SHP77 treated with DMSO at 0.1 percent for 48 hours (cell line): Measurements from ENCODE around the gene CORO6.
A peak's percentile ranks its signal among the peaks of the same experiment; 100 is the strongest.

Experiments used
- DNase-seq: peaks from one replicate; lab custom pipeline; 2025; lab: John Stamatoyannopoulos, UW

CORO6 gene

DNA sequence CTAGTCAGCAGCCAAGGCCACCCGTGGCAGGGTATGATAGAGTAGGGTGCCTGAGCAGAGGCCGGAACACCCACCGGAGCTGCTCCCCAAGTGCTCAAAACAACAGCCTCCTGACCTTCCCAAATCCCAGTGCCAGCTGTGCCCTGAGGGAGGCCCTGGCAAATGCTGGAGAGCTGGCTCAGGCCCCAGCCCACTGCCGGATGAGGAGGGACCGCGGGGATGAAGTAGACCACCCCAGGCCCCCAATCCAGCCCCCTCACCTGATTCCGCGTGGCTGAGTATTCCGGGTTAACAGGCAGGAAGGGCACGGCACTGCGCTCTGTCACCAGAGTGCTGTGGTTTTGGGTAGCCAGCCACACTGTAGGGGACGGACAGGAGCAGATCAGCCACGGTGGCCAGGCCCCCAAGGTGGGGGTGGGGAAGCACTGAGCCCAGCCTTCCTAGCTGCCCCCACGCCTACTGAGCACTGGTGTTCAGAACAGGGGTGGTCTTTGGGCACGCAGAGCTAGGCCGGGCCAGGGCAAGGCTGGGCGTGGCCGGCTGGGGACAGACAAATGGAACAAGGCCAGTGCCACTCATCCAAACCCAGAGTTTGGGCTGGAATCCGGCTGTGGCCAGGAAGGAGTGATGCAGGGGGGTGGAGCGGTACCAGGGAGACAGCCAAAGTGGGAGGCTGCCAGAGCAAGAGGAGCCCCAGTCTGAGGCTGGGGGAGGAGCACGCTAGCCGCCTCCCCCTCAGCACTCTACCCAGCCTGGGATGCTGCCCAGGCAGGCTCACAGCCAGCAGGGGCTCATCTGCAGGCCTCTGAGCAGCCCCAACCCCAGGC lies 45.1 kb downstream of the CORO6 start:
- DNase-seq = no peak

DNA sequence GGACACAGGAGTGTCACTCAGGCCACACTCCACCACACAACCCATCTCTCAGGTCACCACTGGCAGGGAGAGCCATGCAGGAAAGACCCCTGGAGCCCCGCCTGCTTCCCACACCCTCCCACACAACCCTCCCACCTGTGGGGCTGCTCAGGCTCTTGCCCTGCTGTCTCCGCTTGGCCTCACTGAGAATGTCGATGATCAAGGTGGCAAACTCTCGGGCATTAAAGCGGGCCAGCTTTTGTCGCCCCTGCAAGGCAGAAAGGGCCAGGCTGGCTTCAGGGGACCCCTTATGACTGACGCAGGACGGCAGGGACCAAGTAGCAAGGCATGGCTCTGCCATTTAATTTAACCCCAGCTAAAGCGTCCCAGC lies 45.7 kb downstream of the CORO6 start:
- DNase-seq = no peak

DNA sequence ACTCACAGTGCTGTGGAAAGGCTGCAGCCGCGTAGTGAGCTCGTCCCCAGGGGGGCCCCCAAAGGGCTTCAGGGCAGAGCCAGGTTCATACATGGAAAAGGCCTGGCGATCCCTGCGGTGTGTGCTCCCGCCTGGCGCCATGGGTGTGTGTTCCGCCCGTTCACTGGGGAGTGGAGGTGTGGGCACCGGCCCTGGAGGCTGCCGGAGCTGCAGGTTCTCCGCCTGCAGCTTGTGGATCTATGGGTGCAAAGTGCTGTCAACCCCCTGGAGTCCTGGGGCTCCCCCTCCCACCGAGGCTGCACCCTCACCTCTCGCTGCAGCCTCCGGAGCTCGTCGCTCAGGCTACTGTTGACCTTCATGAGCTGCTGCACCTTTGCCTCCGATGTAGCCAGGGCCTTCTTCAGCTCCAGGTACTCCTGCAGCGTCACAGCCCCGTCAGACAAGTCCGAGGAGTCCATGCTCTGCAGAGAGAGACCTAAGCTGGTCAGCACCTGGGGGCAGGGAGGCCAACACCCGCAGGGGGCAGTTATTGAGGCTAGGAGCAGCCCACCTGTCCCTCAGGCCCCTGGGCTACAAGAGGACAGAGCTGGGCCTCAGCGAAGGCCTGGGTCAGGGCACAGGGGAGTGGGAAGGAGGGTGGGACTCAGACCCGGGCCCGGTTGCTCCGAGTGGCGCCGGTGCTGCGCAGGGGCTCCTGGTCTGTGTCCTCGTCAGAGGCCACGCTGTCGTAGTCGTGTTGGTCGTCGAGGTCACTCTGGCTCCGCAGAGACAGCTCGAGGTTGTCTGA lies 46.3 kb downstream of the CORO6 start:
- no peak for DNase-seq

DNA sequence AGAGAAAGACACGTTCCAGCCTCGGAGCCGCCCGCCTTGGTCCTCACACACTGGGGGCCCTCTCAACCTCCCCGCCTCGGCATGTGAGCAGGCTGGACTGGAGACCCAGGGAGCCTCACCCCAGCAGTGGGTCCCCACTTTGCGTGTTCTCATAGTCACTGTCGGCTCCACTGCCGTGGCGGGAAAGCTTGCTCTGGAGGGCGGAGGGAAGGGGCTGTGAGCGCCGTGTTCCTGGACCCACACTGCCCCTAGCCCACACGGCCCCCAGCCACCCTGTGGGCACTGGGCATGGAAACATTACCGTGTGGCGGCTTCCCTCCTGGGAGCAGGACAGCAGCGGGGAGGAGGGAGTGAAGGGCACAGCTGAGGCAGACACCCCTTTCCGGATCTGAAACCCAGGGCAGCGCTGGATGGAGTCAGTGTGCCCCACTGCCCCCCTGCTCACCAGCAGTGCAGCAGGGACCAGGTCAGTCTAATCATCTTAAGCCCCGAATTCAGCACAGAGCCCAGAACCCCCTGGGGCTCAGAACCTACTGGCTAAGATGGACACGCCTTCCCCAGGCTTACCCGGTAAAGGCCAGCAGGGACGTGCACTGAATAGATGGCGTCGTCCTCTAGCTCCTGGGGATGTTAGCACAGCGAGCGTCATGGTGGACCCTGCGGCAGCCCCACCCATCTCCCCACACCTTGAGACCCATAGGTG lies 47.0 kb downstream of the CORO6 start:
- DNase-seq = no peak

DNA sequence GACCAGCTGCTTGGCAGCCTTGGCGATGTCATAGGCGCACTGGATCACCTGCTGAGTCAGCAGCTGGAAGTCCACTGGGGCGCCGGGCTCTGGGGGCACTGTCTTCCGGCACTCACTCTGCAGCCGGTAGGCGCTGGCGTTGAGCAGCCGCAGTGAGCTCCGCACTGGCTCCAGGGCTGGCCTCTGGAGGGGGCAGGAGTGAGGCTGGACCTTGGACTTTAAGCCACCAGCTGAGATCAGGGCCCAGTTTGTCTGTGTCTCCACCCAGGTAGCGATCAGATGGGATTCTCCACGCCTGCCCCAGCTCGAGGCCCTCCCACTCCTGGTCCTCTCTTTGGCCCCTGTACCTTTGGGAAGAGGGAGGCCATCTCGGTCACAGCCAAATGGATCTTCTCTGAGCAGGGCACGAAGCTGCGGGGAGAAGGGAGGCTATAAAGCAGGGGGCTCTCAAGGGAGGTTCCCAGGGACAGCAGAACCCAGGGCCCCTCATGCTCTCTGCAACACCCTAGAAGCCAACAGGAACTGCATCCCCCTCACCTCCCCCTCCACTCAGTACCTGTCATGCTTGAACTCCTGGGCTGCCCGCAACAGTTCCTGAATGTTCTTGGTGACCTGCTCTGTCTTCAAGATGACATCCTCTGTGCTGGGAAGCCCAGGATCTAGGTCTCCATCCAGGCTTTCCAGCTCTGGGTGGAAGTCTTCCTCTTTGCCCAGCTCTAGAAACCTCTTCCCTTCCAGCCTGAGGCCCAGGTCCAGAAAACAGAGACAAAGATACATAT lies 47.8 kb downstream of the CORO6 start:
- no peak for DNase-seq

DNA sequence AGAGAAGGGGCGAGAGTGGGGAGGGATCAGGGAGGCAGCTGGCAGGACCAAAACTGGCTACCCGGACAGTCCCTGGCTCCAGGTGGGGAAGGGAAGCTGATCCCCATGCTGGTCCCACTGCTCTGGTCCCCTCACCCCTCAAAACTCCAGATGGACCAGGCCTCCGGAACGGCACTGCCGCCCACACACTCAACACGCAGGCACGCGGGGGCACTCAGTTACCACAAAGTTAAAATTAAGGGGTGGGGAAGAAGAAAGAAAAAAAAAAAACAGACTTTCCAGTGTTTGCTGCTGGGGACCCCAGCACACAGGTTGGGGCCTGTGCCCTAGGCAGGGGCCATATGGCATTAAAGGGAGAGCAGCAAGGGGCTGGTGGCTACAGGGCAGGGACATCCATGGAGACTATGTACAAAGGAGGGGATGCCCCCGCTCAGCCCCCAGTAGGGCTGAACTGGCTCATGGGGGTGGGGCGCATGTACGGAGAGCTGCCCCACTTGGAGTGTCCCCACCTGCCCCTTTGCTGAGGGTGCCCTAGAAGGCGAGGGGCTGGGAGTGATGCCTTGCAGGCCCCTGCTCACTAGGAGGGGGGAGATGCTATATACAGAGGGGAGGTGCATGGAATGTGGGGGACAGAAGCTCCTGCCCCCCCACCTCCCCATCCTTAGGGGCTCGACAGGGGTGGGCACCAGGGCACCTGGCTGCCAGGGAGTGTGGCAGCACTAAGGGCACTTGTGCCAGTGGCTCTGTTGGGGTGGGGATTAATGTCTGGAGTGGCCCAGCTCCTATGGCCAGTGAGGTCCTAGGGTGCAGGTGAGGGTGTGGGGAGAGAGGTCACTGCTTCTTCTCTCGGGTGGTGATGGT lies 48.6 kb downstream of the CORO6 start:
- no peak for DNase-seq

DNA sequence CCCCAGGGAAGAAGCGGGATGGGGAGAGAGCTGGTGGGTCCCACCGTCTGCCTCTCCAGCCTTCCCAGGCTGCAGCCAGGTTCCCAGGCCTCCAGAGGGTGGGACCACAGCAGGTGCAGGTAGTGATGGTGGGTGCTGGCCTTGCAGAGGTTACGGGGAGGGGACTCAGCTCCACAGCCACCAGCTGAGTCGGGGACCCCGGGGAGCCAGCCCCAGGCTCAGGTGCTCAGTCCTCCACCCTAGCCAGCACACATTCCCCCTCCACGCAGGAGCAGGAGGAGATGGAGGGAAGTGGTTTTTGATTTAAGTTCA lies 49.2 kb downstream of the CORO6 start:
- no peak for DNase-seq

DNA sequence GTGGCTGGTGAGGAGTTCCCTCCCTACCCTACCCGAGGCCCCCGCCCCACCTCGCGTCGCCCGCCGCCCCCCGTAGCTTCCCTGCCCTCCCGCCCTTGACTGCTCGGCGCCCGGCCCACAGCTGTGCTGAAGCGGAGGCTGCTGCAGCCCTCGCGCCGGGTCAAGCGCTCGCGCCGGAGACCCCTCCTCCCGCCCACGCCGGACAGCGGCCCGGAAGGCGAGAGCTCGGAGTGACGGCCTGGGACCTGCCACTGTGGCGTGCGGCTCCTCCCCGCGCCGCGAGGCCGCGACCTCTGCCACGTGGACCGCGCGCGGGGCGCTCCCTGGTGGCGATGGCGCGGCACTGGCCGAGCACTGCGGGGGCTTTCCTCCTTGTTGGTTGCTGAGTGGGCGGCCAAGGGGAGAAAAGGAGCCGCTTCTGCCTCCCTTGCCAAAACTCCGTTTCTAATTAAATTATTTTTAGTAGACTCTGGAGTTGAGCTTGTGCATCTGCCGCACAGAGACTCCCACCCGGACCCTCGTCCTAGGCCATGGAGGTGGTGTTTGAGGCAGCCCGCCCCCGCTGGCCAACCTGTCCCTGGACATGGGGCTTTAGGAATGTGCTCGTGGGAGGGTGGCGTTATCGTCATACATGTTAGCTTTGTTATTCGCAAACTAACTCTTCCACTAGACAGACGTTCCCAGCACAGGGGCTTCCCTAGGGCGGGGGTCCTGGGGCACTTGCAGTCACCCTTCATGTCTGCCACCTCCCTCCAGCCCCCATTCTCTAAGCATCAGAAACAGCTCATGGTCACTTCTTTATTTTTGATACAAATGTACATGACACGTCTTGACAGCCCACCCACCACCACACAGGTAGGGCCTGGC lies 49.8 kb downstream of the CORO6 start:
- no peak for DNase-seq

DNA sequence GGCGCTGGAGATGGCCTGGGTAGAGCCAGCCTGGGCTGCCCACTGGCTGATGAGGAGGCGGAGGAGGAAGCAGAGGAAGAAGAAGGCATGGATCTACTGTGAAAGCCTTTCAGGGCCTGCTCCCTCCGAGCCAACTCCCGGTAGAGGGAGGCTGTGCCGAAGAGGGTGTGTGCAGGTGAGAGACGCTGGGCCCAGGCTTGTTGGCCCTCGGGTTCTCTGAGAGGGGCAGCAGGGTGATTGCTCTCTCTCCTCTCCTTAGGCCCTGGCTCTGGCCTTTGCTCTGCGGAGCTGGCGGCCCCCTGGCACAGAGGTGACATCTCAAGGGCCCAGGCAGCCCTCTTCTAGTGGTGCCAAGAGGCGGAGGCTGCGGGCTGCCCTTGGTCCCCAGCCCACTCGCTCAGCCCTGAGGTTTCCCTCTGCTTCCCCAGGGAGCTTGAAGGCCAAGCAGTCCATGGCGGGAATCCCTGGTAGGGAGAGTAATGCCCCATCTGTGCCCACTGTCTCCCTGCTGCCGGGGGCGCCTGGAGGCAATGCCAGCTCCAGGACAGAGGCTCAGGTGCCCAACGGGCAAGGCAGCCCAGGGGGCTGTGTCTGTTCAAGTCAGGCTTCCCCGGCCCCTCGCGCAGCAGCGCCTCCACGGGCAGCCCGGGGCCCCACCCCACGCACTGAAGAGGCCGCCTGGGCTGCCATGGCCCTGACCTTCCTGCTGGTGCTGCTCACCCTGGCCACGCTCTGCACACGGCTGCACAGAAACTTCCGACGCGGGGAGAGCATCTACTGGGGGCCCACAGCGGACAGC lies 50.6 kb downstream of the CORO6 start:
- DNase-seq = no peak

DNA sequence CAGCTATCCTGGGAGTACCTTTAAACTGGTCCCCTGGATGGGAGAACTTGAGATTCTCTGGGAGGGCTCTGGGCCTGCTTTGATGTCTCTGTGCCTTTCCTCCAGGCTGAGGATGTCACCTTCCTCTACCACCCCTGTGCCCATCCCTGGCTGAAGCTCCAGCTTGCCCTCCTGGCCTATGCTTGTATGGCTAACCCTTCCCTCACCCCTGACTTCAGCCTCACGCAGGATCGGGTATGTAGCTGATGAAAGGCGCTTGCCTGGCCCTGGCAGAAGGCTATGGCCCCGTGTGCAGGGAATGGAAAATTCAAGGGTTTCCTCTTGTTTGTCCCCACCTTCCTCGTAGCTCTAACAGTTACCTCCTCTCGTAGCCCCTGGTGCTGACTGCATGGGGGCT lies 51.2 kb downstream of the CORO6 start:
- no peak for DNase-seq

DNA sequence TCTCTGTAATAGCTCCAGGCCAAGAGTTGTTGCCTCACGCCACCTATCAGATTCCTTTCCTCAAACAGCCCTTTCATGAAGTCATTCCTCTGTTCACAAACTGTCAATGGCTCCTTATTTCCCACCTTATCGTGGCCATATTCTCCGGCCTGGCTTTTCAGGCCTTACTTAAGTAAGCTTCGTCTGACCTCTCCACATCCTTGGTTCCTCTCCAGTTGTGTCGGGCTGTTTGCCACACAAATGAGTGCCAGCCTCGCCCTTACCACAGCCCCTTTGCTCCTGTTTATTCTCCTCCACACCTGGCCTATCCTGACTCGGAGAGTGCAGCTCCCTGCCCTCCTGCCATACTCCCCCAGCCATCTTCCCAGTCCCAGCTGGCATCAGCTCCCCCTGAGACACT lies 52.2 kb downstream of the CORO6 start:
- DNase-seq = no peak

DNA sequence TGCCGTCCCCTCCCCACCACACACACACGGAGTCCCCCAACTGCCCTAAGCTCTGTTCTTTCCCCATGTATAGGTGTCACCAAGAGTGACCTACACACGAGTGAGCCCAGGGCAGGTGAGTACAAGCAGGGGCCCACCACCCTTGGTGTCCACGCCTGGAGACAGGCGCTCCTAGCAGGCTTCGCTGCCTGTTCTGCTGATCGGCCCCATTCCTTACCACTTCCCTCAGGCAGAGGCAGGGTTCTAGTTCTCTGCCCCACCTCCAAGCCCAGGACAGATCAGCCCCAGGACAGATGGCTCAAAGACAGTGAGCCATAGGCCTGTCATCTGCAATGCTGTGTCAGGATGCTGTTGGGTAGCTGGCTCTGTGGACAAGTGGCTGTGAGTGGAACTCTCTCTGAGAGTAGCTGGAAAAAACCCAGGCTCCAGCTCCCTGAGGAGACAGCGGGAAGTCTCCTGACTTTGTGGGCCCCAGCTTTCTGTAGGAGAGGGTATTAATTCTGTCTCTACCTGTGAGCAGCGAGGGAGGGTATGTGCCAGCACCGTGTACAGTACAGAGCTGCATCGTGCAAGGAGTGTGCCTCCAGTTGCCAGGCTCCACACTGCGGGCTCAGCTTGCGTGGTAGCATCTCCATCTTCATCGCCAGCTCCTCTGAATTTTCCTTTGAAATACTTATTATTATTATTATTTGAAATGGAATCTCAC lies 53.3 kb downstream of the CORO6 start:
- DNase-seq = no peak

DNA sequence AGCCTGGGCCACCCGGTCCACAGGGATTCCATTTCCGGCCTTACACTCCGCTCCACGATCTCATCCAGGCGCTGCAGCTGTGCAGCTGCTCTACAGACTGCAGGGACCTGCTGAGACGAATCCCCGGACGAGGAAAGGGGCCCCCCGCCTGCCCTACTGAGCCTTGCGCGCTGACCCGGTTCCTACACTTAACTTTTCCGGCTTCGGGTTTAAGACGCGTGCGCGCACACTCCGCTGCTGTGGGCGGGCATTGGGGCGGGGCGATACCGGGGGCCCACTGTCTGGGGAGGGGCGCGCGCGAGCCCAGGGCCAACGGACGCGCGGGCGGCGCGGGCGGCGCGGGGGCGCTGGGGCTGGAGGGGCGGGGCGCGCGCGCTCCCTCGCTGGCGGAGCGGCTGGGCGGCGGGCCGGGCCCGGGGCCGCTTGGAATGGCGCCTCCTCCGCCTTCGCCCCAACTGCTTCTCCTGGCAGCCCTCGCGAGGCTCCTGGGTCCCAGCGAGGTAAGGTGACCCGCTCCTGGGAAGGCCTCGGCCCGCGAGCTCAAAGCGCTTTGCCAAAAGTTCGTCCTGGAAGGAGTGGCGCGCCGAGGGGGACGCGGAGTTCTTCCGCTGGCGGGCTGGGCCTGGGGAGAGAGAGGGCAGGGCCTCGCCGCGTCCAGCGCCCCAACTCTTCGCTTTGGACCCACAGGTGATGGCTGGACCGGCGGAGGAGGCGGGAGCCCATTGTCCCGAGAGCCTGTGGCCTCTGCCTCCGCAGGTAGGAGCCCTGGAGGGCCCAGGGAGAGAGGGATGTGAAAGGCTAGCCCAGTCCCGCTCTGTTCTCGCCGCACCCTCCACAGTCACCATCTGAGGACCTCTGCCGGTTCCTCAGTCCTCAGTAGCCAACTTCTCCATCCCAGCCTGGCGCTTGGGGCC lies 54.1 kb downstream of the CORO6 start, which contains the start of gene TP53I13:
Gene TP53I13 (plus strand): TSS at position 371 of the 914 bp plus-strand sequence. CDS start 58 bp downstream, at position 429.
- DNase-seq = peak; percentile 35

DNA sequence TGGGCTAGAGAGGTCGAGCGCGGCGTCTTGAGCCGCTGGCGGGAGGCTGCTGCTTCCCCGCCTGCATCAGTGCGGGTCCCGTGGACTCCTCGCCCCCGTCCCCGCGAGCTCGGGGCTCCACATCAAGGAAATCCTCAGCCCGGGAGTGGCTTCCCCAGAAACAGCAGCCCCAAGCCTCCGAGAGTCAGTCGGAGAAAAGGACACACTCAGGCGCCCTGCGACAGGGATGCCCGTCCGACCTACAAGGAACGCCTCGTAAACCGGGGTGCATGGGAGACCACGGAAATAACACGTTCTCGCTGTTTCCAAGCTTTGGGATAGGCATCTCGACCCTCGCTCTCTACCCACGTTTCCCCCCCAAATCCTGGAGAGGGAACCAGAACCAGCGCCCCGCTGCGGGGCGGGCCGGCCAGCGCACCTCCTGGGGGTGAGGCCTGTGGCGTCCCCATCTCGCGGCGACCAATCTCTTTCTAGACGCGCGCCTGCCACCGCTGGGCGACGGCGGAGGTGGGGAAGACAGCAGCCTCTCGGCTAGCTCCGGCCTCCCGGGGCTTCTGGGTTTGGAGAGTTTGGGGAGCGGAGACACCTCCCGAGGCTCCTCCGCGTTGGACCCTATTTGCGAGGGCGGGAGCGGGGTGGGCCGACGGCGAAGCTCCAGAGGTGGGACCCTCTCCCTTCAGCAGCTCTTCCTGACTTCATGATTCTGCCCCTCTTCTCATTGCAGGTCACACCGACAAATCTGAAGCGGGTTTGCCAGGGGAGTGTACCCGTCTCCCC lies 55.0 kb downstream of the CORO6 start:
- peak; percentile 8 for DNase-seq

DNA sequence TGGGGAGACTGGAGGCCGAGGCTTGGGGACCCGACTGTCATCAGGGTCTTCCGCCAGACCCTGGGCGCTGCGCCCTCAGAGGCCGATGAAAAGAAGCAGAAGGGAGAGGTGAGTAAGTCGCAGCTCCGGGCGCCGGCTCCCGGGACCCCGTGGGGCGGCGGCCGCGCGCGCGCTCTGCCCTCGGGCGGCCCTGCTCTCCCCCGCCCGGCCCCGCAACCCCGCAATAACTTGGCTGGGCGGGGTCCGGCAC lies 55.5 kb downstream of the CORO6 start:
- no peak for DNase-seq

DNA sequence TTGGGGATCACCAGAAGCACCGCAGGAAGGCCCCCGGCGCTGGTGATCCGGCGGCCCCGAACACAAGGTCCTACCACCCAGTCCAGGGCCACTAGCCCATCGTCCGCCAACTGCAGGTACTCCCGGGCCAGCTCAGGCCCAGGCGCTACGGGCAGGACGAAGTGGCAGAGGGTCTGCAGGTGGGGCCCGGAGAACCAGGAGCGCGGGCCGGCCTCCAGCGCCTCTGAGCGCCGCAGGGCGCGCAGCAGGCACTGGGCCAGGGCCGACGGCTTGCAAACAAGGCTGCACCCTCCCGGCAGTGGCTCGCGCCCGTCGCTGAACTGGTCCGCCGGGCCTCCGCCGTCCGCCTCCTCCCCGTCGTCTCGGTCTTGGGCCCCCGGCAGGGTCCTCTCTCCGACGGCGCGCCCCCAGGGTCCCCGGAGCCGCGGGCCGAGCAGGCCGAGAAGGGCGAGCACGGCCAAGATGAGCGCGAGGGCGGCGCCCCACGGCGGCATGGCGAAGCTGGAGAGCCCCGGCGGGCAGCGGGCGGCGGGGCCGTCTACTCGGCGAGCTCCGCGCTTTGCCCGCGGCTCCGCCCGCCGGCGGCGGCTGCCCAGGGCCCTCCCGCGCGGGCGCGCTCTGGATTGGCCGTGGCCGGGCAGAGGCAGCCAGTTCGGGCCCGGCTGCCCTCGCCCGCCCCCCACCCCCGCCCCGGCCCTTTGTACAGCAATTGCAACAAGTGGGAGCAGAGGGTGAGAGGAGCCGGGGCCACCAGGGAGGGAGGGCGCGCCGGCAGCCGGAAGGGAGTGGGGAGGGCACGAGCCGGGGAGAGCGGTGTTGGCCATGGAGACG lies 56.0 kb downstream of the CORO6 start, which contains the start of gene ABHD15:
Gene ABHD15 (minus strand): TSS at position 565 of the 831 bp plus-strand sequence. CDS start 71 bp downstream, at position 494.
- peak; percentile 33 for DNase-seq
